IPS DF 6.9 (cell line): Measurements from ENCODE around the gene PPP1R13L.
"Not testable (repeated sequence)": the region's sequence is repeated elsewhere in the genome, so short reads cannot be mapped to it uniquely, and the experiment has no call there.

ENCODE experiments used
- DNase-seq: peaks from one replicate; pipeline ENCODE4 v3.0.0-alpha.2; 2013; ENCODE audit warnings: low read depth, low spot score
- H3K27ac ChIP-seq: one replicate; pipeline ENCODE4 v1.5.1; 2013; ENCODE audit warnings: low read length, control low read depth
- H3K27me3 ChIP-seq: 2 replicates; pipeline ENCODE4 v1.6.1; 2013; ENCODE audit warnings: mild to moderate bottlenecking, low read length; ENCODE audit not compliant: control insufficient read depth, insufficient read depth
- H3K36me3 ChIP-seq: 2 replicates; pipeline ENCODE4 v1.6.1; 2013; ENCODE audit warnings: low read length; ENCODE audit not compliant: control insufficient read depth, insufficient read depth
- H3K4me1 ChIP-seq: 2 replicates; pipeline ENCODE4 v1.6.1; 2013; ENCODE audit warnings: low read length; ENCODE audit not compliant: control insufficient read depth, insufficient read depth
- H3K4me3 ChIP-seq: 2 replicates; pipeline ENCODE4 v1.5.1; 2013; ENCODE audit warnings: mild to moderate bottlenecking, low read length
- H3K9me3 ChIP-seq: 2 replicates; pipeline ENCODE4 v1.6.1; 2013; ENCODE audit warnings: low read length, inconsistent platforms; ENCODE audit not compliant: control insufficient read depth, insufficient read depth
- WGBS: extraction: QIAGEN DNeasy Blood & Tissue Kit; methylation state at CpG from one replicate; pipeline ENCODE4 v1.1.7; 2013; ENCODE audit warnings: mixed read lengths, missing lambda C conversion rate; ENCODE audit not compliant: insufficient read length, insufficient coverage; 5-methylcytosine and 5-hydroxymethylcytosine counted together

PPP1R13L gene

GRCh38 chr19:45334881-45335280, 70.0 kb downstream of the PPP1R13L start:
- H3K4me3 ChIP-seq, H3K36me3 ChIP-seq, H3K27me3 ChIP-seq, H3K9me3 ChIP-seq, H3K4me1 ChIP-seq, DNase-seq, H3K27ac ChIP-seq: not testable (repeated sequence)
- WGBS: no CpG with 5 or more reads among the region's 4 CpGs

DNA sequence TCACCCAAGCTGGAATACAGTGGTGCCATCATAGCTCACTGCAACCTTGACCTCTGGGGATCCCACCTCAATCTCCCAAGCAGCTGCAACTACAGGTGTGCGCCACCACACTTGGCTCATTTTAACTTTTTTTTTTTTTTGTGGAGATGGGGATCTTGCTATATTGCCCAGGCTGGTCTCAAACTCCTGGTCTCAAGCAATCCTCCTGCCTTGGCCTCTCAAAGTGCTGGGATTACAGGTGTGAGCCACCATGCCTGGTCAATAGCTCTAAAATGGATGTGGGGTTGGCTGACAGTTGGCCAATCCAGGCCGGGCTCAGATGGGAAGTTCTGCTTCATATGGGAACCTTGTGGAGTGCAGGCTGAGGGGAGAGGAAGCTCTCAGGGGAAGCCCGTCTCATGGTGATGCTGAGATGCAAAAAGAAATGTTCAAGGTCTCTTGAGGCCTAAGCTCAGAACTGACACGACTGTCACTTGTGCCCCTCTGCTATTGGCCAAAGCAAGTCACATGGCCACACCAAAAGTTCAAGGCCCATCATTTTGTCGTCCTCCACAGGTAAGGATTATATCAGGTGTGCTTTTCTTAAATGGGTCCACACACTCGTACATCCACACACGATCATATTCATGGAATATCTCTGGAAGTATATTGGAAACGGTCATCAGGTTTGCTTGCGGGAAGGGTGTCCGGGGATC, 71.1 kb downstream of the PPP1R13L start:
- DNase-seq: no peak
- Histone ChIP-seq H3K27me3 (no peaks in the 10 kb centered on the region), H3K4me3 (no peak overlapping the region), H3K9me3 (no peaks in the 10 kb centered on the region), H3K27ac (no peak overlapping the region), H3K4me1 (no peaks in the 10 kb centered on the region), H3K36me3 (no peaks in the 10 kb centered on the region)
- WGBS: no CpG with 5 or more reads among the region's 10 CpGs

- H3K4me3 ChIP-seq: no peak overlapping the region
- H3K36me3 ChIP-seq: no peaks in the 10 kb centered on the region
- H3K27ac ChIP-seq: no peak overlapping the region
- H3K9me3 ChIP-seq: no peaks in the 10 kb centered on the region
- no peak for DNase-seq
- no CpG with 5 or more reads among the region's 7 CpGs for whole genome bisulfite sequencing
- no peaks in the 10 kb centered on the region for H3K4me1 ChIP-seq
- no peaks in the 10 kb centered on the region for H3K27me3 ChIP-seq
These were observed 73.5 kb downstream of the PPP1R13L start for GRCh38 chr19:45331411-45331810.
